B cell (primary cell): ENCODE data around the gene ATP5MK.

Source experiments
- EZH2 ChIP-seq: IDR thresholded peaks from 2 replicates; pipeline ENCODE4 v1.6.1; 2012; ENCODE audit warnings: borderline replicate concordance, low read depth, mild to moderate bottlenecking, moderate library complexity, low read length; ENCODE audit not compliant: insufficient read depth, poor library complexity, severe bottlenecking
- TF ChIP-seq, protein P1 (sequence below): fragments of 200-600 bp; IDR thresholded peaks from one replicate; pipeline ENCODE4 v1.8.0; 2022; ENCODE audit warnings: antibody characterized with exemption, mild to moderate bottlenecking

DNA sequence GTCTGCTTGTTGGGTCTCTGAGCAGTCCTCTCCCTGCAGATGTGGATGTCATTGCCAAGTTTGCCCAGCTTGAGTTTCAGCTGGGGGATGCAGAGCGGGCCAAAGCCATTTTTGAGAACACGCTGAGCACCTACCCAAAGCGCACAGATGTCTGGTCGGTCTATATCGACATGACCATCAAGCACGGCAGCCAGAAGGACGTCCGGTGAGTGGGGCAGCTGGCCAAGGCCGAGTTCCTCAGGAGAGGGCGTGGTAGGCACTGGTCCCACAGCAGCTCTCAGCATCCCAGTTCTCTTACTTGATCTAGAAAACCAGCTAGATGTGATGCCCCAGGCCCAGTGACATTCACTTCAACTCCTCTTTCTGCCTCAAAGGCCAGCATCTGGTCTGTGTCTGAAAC, 48.2 kb upstream of the ATP5MK start:
- TF ChIP-seq, protein P1, sequence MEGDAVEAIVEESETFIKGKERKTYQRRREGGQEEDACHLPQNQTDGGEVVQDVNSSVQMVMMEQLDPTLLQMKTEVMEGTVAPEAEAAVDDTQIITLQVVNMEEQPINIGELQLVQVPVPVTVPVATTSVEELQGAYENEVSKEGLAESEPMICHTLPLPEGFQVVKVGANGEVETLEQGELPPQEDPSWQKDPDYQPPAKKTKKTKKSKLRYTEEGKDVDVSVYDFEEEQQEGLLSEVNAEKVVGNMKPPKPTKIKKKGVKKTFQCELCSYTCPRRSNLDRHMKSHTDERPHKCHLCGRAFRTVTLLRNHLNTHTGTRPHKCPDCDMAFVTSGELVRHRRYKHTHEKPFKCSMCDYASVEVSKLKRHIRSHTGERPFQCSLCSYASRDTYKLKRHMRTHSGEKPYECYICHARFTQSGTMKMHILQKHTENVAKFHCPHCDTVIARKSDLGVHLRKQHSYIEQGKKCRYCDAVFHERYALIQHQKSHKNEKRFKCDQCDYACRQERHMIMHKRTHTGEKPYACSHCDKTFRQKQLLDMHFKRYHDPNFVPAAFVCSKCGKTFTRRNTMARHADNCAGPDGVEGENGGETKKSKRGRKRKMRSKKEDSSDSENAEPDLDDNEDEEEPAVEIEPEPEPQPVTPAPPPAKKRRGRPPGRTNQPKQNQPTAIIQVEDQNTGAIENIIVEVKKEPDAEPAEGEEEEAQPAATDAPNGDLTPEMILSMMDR = no peak
- TF ChIP-seq EZH2 = no peak
